ENCODE measurements around the gene PSRC1. TPM values are rescaled to one million over a fixed set of nuclear protein-coding genes. Genes with fewer than 3 reads are reported as not detected.

PSRC1 gene
- total and polyA plus RNA-seq, 2 experiments from 2014 or later, result 55.0 to 61.1 TPM

DNA sequence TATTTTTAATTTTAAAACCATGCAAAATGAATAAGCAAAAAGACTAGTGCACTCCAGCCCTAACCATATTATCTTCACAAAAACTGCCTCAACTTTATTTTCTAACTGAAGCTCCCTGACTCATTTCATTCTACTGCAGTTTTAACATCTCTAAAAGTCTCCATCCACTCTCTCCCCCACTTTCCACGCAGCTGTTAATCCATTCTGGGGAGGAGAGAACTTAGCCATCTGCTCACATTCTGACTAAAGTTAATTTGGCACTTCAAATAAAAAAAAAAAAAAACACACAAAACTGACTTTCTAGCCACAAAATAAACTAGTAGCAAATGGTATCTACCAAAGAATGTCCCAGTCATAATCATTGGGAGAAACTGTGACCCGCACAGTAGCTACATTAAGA is 29.3 kb upstream of the PSRC1 start:
- peaks cover 17% of the 10 kb centered on the region; the same call in 1 of the 2 replicates for H3K36me3 ChIP-seq (ENCODE audit: insufficient read depth)
- Mint-ChIP-seq H3K27me3 (ENCODE audit: insufficient read depth, low read depth, poor library complexity) (peaks cover 4% of the 10 kb centered on the region), H3K36me3 (ENCODE audit: low read depth) (peaks cover 26% of the 10 kb centered on the region), H3K27ac (no peak overlapping the region), H3K9me3 (no peaks in the 10 kb centered on the region), H3K4me3 (no peak overlapping the region), H3K4me1 (peaks cover 4% of the 10 kb centered on the region; the same call in 2 of the 3 replicates)
- H3K27ac ChIP-seq (ENCODE audit: low read depth), result no peak overlapping the region
- H4K20me1 ChIP-seq (replicated peaks; ENCODE audit: insufficient read depth), result no peaks in the 10 kb centered on the region; the same call in 1 of the 2 replicates
- TF ChIP-seq NANOG (IDR thresholded peaks at IDR 0.05; ENCODE audit: borderline replicate concordance) (no peak), EZH2 (IDR thresholded peaks at IDR 0.05; ENCODE audit: low read depth, unreplicated experiment) (no peak), ZNF331 (CRISPR knock-in tag; IDR thresholded peaks at IDR 0.05; ENCODE audit: low read depth) (no peak)
- no peak for ATAC-seq
- DNase-seq (ENCODE audit: low spot score), result no peak
- no peaks in the 10 kb centered on the region for H3K27me3 ChIP-seq (ENCODE audit: insufficient read depth)
- no peaks in the 10 kb centered on the region for H3K4me1 ChIP-seq (ENCODE audit: insufficient read depth)
- H3K4me2 ChIP-seq, result no peak overlapping the region
- no peak overlapping the region for H3K4me3 ChIP-seq
- H3K79me2 ChIP-seq (replicated peaks; ENCODE audit: insufficient read depth), result no peaks in the 10 kb centered on the region
- no peaks in the 10 kb centered on the region for H3K9me2 ChIP-seq (ENCODE audit: insufficient read depth)
- no peak overlapping the region for H2AFZ ChIP-seq
- no peaks in the 10 kb centered on the region for H3F3A ChIP-seq (replicated peaks; ENCODE audit: low read depth)

DNA sequence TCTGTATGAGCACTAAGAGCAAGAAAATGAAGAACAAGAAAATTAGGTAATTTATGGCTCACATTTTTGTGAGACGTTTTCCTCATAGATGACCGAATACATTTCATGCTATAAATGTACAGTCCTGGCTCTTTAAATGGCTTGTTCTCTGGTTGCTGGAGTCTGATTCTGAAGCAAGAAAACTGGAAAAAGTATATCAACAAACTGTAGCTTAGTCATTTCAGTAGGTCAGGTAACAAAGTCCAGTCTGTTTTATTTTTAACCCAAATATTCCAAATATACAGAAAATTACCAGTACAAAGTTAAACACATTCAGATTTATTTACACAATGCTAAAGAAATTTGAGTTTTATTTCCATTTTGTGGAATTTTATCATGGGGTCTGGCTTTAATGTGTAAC is 26.4 kb upstream of the PSRC1 start:
- H3F3A ChIP-seq (replicated peaks; ENCODE audit: low read depth), result no peaks in the 10 kb centered on the region
- ATAC-seq, result no peak
- H3K79me2 ChIP-seq (replicated peaks; ENCODE audit: insufficient read depth), result no peaks in the 10 kb centered on the region
- no peak overlapping the region for H3K27ac ChIP-seq (ENCODE audit: low read depth)
- no peaks in the 10 kb centered on the region; the same call in 1 of the 2 replicates for H4K20me1 ChIP-seq (replicated peaks; ENCODE audit: insufficient read depth)
- peaks cover 12% of the 10 kb centered on the region; the same call in 1 of the 2 replicates for H3K4me1 ChIP-seq (ENCODE audit: insufficient read depth)
- no peak overlapping the region for H2AFZ ChIP-seq
- H3K27me3 Mint-ChIP-seq (ENCODE audit: insufficient read depth, low read depth, poor library complexity), result peaks cover 4% of the 10 kb centered on the region
- no peak overlapping the region for H3K27ac Mint-ChIP-seq
- no peaks in the 10 kb centered on the region for H3K9me2 ChIP-seq (ENCODE audit: insufficient read depth)
- peaks cover 17% of the 10 kb centered on the region for H3K4me1 Mint-ChIP-seq
- H3K4me3 ChIP-seq, result no peak overlapping the region
- DNase-seq (ENCODE audit: low spot score), result no peak
- peaks cover 15% of the 10 kb centered on the region; the same call in 1 of the 2 replicates for H3K36me3 ChIP-seq (ENCODE audit: insufficient read depth)
- H3K4me2 ChIP-seq, result no peak overlapping the region
- no peaks in the 10 kb centered on the region for H3K9me3 Mint-ChIP-seq
- H3K4me3 Mint-ChIP-seq, result no peak overlapping the region
- no peaks in the 10 kb centered on the region for H3K27me3 ChIP-seq (ENCODE audit: insufficient read depth)
- H3K36me3 Mint-ChIP-seq (ENCODE audit: low read depth), result peaks cover 9% of the 10 kb centered on the region
- TF ChIP-seq CREB1 (CRISPR knock-in tag; IDR thresholded peaks at IDR 0.05; ENCODE audit: low read depth), result no peak
- TF ChIP-seq ZNF114 (CRISPR knock-in tag; IDR thresholded peaks at IDR 0.05), result no peak
- TF ChIP-seq JUNB (IDR thresholded peaks at IDR 0.05; ENCODE audit: unreplicated experiment), result no peak
- TF ChIP-seq ZNF331 (CRISPR knock-in tag; IDR thresholded peaks at IDR 0.05; ENCODE audit: low read depth), result no peak
- TF ChIP-seq ZNF462 (CRISPR knock-in tag; IDR thresholded peaks at IDR 0.05), result no peak
- TF ChIP-seq STAT1 (IDR thresholded peaks at IDR 0.05; ENCODE audit: unreplicated experiment), result no peak
- TF ChIP-seq, protein P1, sequence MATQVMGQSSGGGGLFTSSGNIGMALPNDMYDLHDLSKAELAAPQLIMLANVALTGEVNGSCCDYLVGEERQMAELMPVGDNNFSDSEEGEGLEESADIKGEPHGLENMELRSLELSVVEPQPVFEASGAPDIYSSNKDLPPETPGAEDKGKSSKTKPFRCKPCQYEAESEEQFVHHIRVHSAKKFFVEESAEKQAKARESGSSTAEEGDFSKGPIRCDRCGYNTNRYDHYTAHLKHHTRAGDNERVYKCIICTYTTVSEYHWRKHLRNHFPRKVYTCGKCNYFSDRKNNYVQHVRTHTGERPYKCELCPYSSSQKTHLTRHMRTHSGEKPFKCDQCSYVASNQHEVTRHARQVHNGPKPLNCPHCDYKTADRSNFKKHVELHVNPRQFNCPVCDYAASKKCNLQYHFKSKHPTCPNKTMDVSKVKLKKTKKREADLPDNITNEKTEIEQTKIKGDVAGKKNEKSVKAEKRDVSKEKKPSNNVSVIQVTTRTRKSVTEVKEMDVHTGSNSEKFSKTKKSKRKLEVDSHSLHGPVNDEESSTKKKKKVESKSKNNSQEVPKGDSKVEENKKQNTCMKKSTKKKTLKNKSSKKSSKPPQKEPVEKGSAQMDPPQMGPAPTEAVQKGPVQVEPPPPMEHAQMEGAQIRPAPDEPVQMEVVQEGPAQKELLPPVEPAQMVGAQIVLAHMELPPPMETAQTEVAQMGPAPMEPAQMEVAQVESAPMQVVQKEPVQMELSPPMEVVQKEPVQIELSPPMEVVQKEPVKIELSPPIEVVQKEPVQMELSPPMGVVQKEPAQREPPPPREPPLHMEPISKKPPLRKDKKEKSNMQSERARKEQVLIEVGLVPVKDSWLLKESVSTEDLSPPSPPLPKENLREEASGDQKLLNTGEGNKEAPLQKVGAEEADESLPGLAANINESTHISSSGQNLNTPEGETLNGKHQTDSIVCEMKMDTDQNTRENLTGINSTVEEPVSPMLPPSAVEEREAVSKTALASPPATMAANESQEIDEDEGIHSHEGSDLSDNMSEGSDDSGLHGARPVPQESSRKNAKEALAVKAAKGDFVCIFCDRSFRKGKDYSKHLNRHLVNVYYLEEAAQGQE (IDR thresholded peaks at IDR 0.05; ENCODE audit: unreplicated experiment), result no peak
- TF ChIP-seq ETS1 (IDR thresholded peaks at IDR 0.05), result no peak

All from GM23338 (cell line).